A673 (cell line): ENCODE results near the gene DHRS1. TPM values are rescaled to one million over a fixed set of nuclear protein-coding genes. Genes with fewer than 3 reads are reported as not detected.

Source experiments
- BruUV-seq: library from RNA; stranded (reverse); fragments of 400-500 nt; replicated peaks from 2 replicates; lab custom pipeline; 2021; lab: Mats Ljungman, UMichigan
- CTCF ChIA-PET: fragments of 300-600 bp; sonication (Branson Sonifier 250); formaldehyde crosslinking; loops from one replicate; lab custom pipeline; 2022; ENCODE audit warnings: antibody characterized with exemption; lab: Charles Lee
- POLR2A ChIA-PET: fragments of 300-600 bp; sonication (Branson Sonifier 250); formaldehyde crosslinking; loops from one replicate; lab custom pipeline; 2022; ENCODE audit warnings: antibody characterized with exemption; ENCODE audit not compliant: low non-redundant PET; lab: Charles Lee
- DNase-seq: peaks from one replicate; pipeline ENCODE4 v3.0.0-alpha.2; 2015; ENCODE audit warnings: low spot score
- H3K27ac ChIP-seq: fragments of 200-600 bp; sonication (generic); 2 replicates; pipeline ENCODE4 v1.5.1; 2016; ENCODE audit warnings: mixed run types, low read depth, mild to moderate bottlenecking, mixed read lengths, antibody characterized with exemption, low read length; ENCODE audit not compliant: poor library complexity, severe bottlenecking
- H3K27me3 ChIP-seq: fragments of 200-600 bp; sonication (generic); replicated peaks from 2 replicates; pipeline ENCODE4 v1.6.1; 2017; ENCODE audit warnings: mixed run types, low read depth, mild to moderate bottlenecking, mixed read lengths, antibody characterized with exemption, low read length; ENCODE audit not compliant: insufficient read depth, poor library complexity
- H3K36me3 ChIP-seq: fragments of 200-600 bp; sonication (generic); 2 replicates; pipeline ENCODE4 v1.6.1; 2016; ENCODE audit warnings: mixed run types, mild to moderate bottlenecking, mixed read lengths, antibody characterized with exemption, low read length; ENCODE audit not compliant: insufficient read depth, poor library complexity, severe bottlenecking
- H3K4me1 ChIP-seq: fragments of 200-600 bp; sonication (generic); 2 replicates; pipeline ENCODE4 v1.6.1; 2017; ENCODE audit warnings: mixed run types, mild to moderate bottlenecking, mixed read lengths, antibody characterized with exemption, low read length; ENCODE audit not compliant: insufficient read depth, poor library complexity, severe bottlenecking
- H3K4me3 ChIP-seq: fragments of 200-600 bp; sonication (generic); 2 replicates; pipeline ENCODE4 v1.5.1; 2016; ENCODE audit warnings: low read depth, mixed run types, mild to moderate bottlenecking, mixed read lengths, low read length; ENCODE audit not compliant: poor library complexity, severe bottlenecking
- H3K9me3 ChIP-seq: fragments of 200-600 bp; sonication (generic); 2 replicates; pipeline ENCODE4 v1.6.1; 2016; ENCODE audit warnings: mixed run types, low read depth, mild to moderate bottlenecking, mixed read lengths, antibody characterized with exemption, low read length; ENCODE audit not compliant: poor library complexity, severe bottlenecking
- EZH2 ChIP-seq: fragments of 200-600 bp; sonication (generic); IDR thresholded peaks from 2 replicates; pipeline ENCODE4 v1.6.1; 2017; ENCODE audit warnings: borderline replicate concordance, low read depth, mild to moderate bottlenecking, mixed read lengths, antibody characterized with exemption, low read length; ENCODE audit not compliant: poor library complexity, severe bottlenecking
- intact Hi-C: fragments of 100-400 bp; cut with micrococcal nuclease; formaldehyde crosslinking; loops from one replicate; pipeline ENCODE4 v1.10.0; 2022; ENCODE audit not compliant: unreplicated experiment
- total RNA-seq: library from RNA; stranded (reverse); gene quantifications from 2 replicates; pipeline ENCODE4 v1.2.3, GENCODE V29; 2021
- TF ChIP-seq, protein P1 (sequence below): fragments of 300-800, 200-600 bp; sonication (generic); conservative IDR thresholded peaks from 2 replicates; pipeline ENCODE4 v1.5.1; 2017; ENCODE audit warnings: low read depth, mild to moderate bottlenecking, antibody characterized with exemption, low read length, moderate library complexity, mixed read lengths

The DHRS1 gene
- total RNA-seq, 1 experiment from 2014 or later = 13.3 TPM

DNA sequence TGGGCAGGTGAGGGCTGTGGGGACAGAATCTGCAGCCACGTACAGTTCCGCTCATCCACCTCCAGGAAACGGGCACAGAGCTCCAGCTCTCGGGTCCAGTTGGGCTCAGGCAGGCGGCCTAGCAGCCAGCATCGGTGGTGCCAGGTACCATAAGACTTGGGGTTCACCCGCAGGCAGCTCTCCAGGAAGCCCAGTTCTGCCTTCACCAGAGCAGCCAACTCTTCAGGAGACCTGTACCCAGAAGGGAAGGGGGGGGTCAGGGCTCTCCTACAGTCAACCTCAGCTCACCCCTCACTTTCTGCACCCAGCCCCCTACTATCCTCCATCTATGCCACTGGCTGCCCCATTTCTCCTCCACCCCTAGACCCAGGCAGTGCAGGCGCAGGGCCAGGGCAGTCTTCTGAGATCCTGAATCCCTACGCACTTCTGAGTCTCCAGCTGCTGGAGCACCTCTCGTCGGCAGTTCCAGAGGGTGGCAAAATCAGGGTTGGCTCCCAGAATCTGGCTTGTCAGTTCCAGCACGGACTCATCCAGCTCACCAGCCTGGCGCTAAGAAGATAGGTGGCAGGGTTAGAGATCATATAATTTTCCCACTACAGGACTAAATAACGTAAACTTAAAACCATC lies 29.6 kb downstream of the DHRS1 start:
- intact Hi-C loops = loop anchor here (2.0 kb wide), 1 partner anchor 27 kb away; the partner anchor contains the start of gene TINF2
- no peaks in the 10 kb centered on the region for H3K9me3 ChIP-seq
- POLR2A ChIA-PET = no interaction called here
- no peak for DNase-seq
- peaks cover 4% of the 10 kb centered on the region for H3K4me1 ChIP-seq
- H3K4me3 ChIP-seq = no peak overlapping the region
- H3K36me3 ChIP-seq = no peaks in the 10 kb centered on the region
- no peak overlapping the region for H3K27ac ChIP-seq
- CTCF ChIA-PET = interaction anchor here (0.9 to 1.5 kb wide), 2 partner anchors 28 to 38 kb away, joined by 4 to 5 read pairs; partner anchors contain the start of genes CIDEB and TINF2
- H3K27me3 ChIP-seq = no peaks in the 10 kb centered on the region
- TF ChIP-seq, protein P1, sequence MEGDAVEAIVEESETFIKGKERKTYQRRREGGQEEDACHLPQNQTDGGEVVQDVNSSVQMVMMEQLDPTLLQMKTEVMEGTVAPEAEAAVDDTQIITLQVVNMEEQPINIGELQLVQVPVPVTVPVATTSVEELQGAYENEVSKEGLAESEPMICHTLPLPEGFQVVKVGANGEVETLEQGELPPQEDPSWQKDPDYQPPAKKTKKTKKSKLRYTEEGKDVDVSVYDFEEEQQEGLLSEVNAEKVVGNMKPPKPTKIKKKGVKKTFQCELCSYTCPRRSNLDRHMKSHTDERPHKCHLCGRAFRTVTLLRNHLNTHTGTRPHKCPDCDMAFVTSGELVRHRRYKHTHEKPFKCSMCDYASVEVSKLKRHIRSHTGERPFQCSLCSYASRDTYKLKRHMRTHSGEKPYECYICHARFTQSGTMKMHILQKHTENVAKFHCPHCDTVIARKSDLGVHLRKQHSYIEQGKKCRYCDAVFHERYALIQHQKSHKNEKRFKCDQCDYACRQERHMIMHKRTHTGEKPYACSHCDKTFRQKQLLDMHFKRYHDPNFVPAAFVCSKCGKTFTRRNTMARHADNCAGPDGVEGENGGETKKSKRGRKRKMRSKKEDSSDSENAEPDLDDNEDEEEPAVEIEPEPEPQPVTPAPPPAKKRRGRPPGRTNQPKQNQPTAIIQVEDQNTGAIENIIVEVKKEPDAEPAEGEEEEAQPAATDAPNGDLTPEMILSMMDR = no peak
- no peak for TF ChIP-seq EZH2
- BruUV-seq = TSS peak; percentile 41

DNA sequence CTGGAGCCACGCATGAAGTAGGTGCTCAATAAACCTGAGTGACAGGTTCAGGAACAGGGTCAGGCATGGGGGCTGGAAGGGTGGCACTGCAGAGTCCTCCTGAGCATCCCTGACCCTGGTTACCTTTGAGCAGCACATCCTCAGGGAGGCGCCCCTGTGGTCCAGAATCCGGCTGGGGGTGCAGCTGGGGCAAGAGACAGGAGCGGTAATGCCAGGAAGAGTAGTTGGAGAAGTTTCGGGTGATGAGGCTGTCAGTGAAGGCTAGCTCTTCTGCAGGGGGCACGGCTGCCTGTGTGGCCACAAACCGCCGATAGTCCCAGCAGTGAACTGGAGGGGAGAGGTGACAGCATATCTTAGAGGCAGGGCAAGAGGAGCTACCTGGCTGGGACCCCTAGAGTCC lies 30.2 kb downstream of the DHRS1 start:
- Histone ChIP-seq H3K4me1 (peaks cover 4% of the 10 kb centered on the region), H3K27me3 (no peaks in the 10 kb centered on the region), H3K27ac (no peak overlapping the region), H3K9me3 (no peaks in the 10 kb centered on the region), H3K4me3 (no peak overlapping the region), H3K36me3 (no peaks in the 10 kb centered on the region)
- ChIA-PET CTCF (interaction anchor here (0.9 kb wide), 1 partner anchor 39 kb away, joined by 4 read pairs; the partner anchor contains the start of gene CIDEB), POLR2A (no interaction called here)
- TF ChIP-seq, protein P1 = no peak
- no peak for TF ChIP-seq EZH2
- no peak for DNase-seq
- intact Hi-C loops = no loop called here
- no TSS peak for BruUV-seq

DNA sequence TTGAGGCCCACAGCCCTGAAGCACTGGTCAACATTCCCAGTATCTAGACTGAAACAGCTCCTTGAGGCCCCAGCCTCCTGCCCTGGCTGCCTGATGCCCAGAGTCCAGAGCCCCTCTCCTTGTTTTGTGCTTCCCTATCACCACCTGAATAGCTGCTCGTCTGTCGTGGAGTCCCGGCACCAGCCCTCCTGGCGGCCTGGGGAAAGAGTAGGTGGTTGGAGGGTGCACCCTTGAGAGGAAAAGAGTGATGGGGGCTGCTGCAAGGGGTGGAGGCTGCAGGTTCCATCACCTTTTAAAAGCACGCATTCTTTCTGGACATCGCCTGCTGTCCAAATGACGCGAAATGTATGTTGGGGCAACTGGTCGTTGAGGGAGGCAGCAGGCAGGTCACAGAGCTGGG lies 31.4 kb downstream of the DHRS1 start:
- Histone ChIP-seq H3K9me3 (no peaks in the 10 kb centered on the region), H3K4me3 (no peak overlapping the region), H3K36me3 (no peaks in the 10 kb centered on the region), H3K27me3 (no peaks in the 10 kb centered on the region), H3K4me1 (peaks cover 4% of the 10 kb centered on the region), H3K27ac (no peak overlapping the region)
- no peak for DNase-seq
- CTCF ChIA-PET = no interaction called here
- intact Hi-C loops = no loop called here
- no peak for TF ChIP-seq EZH2
- TF ChIP-seq, protein P1 = no peak
- POLR2A ChIA-PET = no interaction called here
- BruUV-seq = no TSS peak
